Spleen (tissue), 7 donors: ENCODE results near the gene POLR2H.

Source experiments
- POLR2A ChIP-seq, 3 donors: fragments of 450-650 bp; IDR thresholded peaks; one replicate each; pipeline ENCODE4 v1.5.1; 2017; ENCODE audit warnings: antibody characterized with exemption in 3 of 3, mild to moderate bottlenecking in 1 of 3
- POLR2AphosphoS5 ChIP-seq, 3 donors: sonication (generic); formaldehyde crosslinking; IDR thresholded peaks; one replicate each; pipeline ENCODE4 v1.5.1; 2017; ENCODE audit warnings: antibody characterized with exemption in 3 of 3
- TF ChIP-seq, protein P1 (sequence below), 11 experiments: fragments of 200-600 bp in 7 of 11; fragments of 450-650 bp in 4 of 11; sonication (generic) in 4 of 11; IDR thresholded peaks in 8 of 11; conservative IDR thresholded peaks in 3 of 11; 1 replicate in 7 of 11; 2 replicates in 4 of 11; pipeline versions ENCODE4 v1.4.0 to v1.8.0; 2016 to 2021; ENCODE audit warnings: antibody characterized with exemption in 11 of 11, inconsistent platforms in 4 of 11, mild to moderate bottlenecking in 1 of 11
- donor health status: DM: no; HTN: no; CAD: no; lungs with moderate emphysema.
- donor health status: DM: no; HTN: no; CAD: no.
- donor health status: DM: no; HTN: no; CAD: no.

GRCh38 chr3:184368586-184369183, 7.2 kb downstream of the POLR2H start:
- TF ChIP-seq POLR2A (IDR thresholded peaks at IDR 0.05): no peak
- TF ChIP-seq, protein P1, sequence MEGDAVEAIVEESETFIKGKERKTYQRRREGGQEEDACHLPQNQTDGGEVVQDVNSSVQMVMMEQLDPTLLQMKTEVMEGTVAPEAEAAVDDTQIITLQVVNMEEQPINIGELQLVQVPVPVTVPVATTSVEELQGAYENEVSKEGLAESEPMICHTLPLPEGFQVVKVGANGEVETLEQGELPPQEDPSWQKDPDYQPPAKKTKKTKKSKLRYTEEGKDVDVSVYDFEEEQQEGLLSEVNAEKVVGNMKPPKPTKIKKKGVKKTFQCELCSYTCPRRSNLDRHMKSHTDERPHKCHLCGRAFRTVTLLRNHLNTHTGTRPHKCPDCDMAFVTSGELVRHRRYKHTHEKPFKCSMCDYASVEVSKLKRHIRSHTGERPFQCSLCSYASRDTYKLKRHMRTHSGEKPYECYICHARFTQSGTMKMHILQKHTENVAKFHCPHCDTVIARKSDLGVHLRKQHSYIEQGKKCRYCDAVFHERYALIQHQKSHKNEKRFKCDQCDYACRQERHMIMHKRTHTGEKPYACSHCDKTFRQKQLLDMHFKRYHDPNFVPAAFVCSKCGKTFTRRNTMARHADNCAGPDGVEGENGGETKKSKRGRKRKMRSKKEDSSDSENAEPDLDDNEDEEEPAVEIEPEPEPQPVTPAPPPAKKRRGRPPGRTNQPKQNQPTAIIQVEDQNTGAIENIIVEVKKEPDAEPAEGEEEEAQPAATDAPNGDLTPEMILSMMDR (IDR thresholded peaks at IDR 0.05 in 8 of 11, conservative IDR thresholded peaks at IDR 0.05 in 3 of 11): no peak
- peak in 1 of 3 donors; percentile 18 for TF ChIP-seq POLR2AphosphoS5 (IDR thresholded peaks at IDR 0.05)
